ENCODE data around the gene HTR2A. TPM values are rescaled to one million over a fixed set of nuclear protein-coding genes. Genes with fewer than 3 reads are reported as not detected.
A peak's percentile ranks its signal among the peaks of the same experiment; 100 is the strongest.

Gene HTR2A
- polyA plus RNA-seq, 1 experiment, result 0.02 TPM

DNA sequence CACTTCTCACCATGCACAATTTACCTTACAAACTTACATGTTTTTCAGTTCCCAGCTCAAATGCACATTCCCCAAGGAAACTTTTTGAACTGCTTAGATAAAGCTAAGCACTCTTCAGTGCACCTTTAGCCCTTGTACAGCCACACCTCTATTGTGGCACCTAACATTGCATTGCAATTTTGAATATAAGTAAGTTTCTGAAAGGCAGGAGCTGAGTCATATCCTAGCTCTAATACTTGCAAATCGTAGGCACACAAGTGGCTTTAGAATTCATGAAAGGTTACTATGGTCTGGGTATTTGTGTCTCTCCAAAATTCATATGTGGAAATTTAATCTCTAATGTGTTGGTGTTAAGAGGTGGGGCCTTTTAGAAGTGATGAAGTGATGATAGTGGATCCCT lies 95.0 kb downstream of the HTR2A start:
- TF ChIP-seq, protein P1, sequence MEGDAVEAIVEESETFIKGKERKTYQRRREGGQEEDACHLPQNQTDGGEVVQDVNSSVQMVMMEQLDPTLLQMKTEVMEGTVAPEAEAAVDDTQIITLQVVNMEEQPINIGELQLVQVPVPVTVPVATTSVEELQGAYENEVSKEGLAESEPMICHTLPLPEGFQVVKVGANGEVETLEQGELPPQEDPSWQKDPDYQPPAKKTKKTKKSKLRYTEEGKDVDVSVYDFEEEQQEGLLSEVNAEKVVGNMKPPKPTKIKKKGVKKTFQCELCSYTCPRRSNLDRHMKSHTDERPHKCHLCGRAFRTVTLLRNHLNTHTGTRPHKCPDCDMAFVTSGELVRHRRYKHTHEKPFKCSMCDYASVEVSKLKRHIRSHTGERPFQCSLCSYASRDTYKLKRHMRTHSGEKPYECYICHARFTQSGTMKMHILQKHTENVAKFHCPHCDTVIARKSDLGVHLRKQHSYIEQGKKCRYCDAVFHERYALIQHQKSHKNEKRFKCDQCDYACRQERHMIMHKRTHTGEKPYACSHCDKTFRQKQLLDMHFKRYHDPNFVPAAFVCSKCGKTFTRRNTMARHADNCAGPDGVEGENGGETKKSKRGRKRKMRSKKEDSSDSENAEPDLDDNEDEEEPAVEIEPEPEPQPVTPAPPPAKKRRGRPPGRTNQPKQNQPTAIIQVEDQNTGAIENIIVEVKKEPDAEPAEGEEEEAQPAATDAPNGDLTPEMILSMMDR (IDR thresholded peaks at IDR 0.05; ENCODE audit: low read depth, low read length), result no peak
- H3K4me3 ChIP-seq (ENCODE audit: low read depth, low read length), result no peak overlapping the region
- H3K27ac ChIP-seq (ENCODE audit: low read depth, low read length), result no peak overlapping the region
- ChIA-PET CTCF (interaction anchor here (1.3 to 1.5 kb wide), 2 partner anchors 30 kb away, joined by 3 to 4 read pairs; no protein-coding TSS in a partner anchor), POLR2A (no interaction called here)
- no peaks in the 10 kb centered on the region for H3K9me3 ChIP-seq (ENCODE audit: control insufficient read depth, insufficient read depth, low read length)
- no peaks in the 10 kb centered on the region for H3K27me3 ChIP-seq (ENCODE audit: control insufficient read depth, insufficient read depth, low read length)
- DNase-seq (ENCODE audit: low read depth, low spot score), result no peak

DNA sequence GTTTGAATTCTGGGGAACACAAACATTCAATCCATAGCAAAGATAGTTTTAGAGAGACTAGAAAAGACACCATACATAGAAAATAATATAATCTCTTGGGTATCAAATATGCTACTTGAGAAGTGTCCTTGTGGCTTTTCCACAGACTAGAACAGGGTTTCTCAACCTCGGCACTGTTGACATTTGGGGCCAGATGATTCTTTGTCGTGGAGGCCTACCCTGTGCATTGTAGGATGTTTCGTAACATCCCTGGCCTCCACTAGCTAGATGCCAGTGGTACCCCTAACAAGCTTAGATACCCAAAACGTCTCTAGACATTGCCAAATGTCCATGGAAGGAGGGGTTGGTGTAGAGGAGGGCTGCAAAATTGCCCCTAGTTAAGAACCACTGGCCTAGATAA lies 97.7 kb downstream of the HTR2A start:
- Histone ChIP-seq H3K9me3 (ENCODE audit: control insufficient read depth, insufficient read depth, low read length) (no peaks in the 10 kb centered on the region), H3K4me3 (ENCODE audit: low read depth, low read length) (no peak overlapping the region), H3K27ac (ENCODE audit: low read depth, low read length) (no peak overlapping the region), H3K27me3 (ENCODE audit: control insufficient read depth, insufficient read depth, low read length) (no peaks in the 10 kb centered on the region)
- POLR2A ChIA-PET, result no interaction called here
- TF ChIP-seq, protein P1 (IDR thresholded peaks at IDR 0.05; ENCODE audit: low read depth, low read length), result no peak
- CTCF ChIA-PET, result no interaction called here
- no peak for DNase-seq (ENCODE audit: low read depth, low spot score)

- Histone ChIP-seq H3K9me3 (ENCODE audit: control insufficient read depth, insufficient read depth, low read length) (no peaks in the 10 kb centered on the region), H3K27ac (ENCODE audit: low read depth, low read length) (peak overlapping the region; percentile 74), H3K4me3 (ENCODE audit: low read depth, low read length) (peak overlapping the region; percentile 88), H3K27me3 (ENCODE audit: control insufficient read depth, insufficient read depth, low read length) (no peaks in the 10 kb centered on the region)
- TF ChIP-seq, protein P1 (IDR thresholded peaks at IDR 0.05; ENCODE audit: low read depth, low read length), result no peak
- ChIA-PET CTCF (interaction anchor here (0.6 kb wide), 1 partner anchor 876 kb away, joined by 3 read pairs; no protein-coding TSS in a partner anchor), POLR2A (interaction anchor here (0.6 kb wide), 1 partner anchor 621 kb away, joined by 3 read pairs; no protein-coding TSS in a partner anchor)
- no peak for DNase-seq (ENCODE audit: low read depth, low spot score)
Measured at GRCh38 chr13:46797501-46798237, 99.2 kb downstream of the HTR2A start.

- peak; percentile 67 for DNase-seq (ENCODE audit: low read depth, low spot score)
- H3K27ac ChIP-seq (ENCODE audit: low read depth, low read length), result peak within 1 kb of the TSS; percentile 79
- CTCF ChIA-PET, result no interaction called here
- TF ChIP-seq, protein P1 (IDR thresholded peaks at IDR 0.05; ENCODE audit: low read depth, low read length), result no peak
- POLR2A ChIA-PET, result interaction anchor here (0.6 kb wide), 2 partner anchors 147 to 620 kb away, joined by 3 read pairs; no protein-coding TSS in a partner anchor
- peak within 1 kb of the TSS; percentile 88 for H3K4me3 ChIP-seq (ENCODE audit: low read depth, low read length)
- H3K9me3 ChIP-seq (ENCODE audit: control insufficient read depth, insufficient read depth, low read length), result no peaks in the 10 kb centered on the region
- H3K27me3 ChIP-seq (ENCODE audit: control insufficient read depth, insufficient read depth, low read length), result no peaks in the 10 kb centered on the region
Measured at GRCh38 chr13:46796515-46797474, 100.1 kb downstream of the HTR2A start, which contains the start of gene ESD. ESD (minus strand) TSS chr13:46797161; CDS start chr13:46791413, 5,748 bp downstream.
